Smooth muscle cell (in vitro differentiated cells): ENCODE measurements around the gene OCRL. TPM values are rescaled to one million over a fixed set of nuclear protein-coding genes. Genes with fewer than 3 reads are reported as not detected.
"Not testable (repeated sequence)": the region's sequence is repeated elsewhere in the genome, so short reads cannot be mapped to it uniquely, and the experiment has no call there.

Experiments
- DNase-seq: peaks from one replicate; lab custom pipeline; 2025; ENCODE audit not compliant: unreplicated experiment; lab: John Stamatoyannopoulos, UW
- H2AFZ ChIP-seq: fragments of 200-600 bp; sonication (generic); 2 replicates; pipeline ENCODE4 v1.6.0; 2016; ENCODE audit warnings: antibody characterized with exemption, low read depth, mild to moderate bottlenecking
- H3F3A ChIP-seq: fragments of 200-600 bp; sonication (generic); 2 replicates; pipeline ENCODE4 v1.6.0; 2017; ENCODE audit warnings: antibody characterized with exemption, low read depth
- H3K27ac ChIP-seq: fragments of 200-600 bp; sonication (generic); 2 replicates; pipeline ENCODE4 v1.5.1; 2016; ENCODE audit warnings: low read depth, mild to moderate bottlenecking
- H3K27me3 ChIP-seq: fragments of 200-600 bp; sonication (generic); 2 replicates; pipeline ENCODE4 v1.6.1; 2016; ENCODE audit warnings: low read depth, mild to moderate bottlenecking
- H3K36me3 ChIP-seq: fragments of 200-600 bp; sonication (generic); 2 replicates; pipeline ENCODE4 v1.5.1; 2016; ENCODE audit warnings: low read depth
- H3K4me1 ChIP-seq: fragments of 200-600 bp; sonication (generic); 2 replicates; pipeline ENCODE4 v1.5.1; 2016; ENCODE audit warnings: low read depth
- H3K4me2 ChIP-seq: fragments of 200-600 bp; sonication (generic); 2 replicates; pipeline ENCODE4 v1.6.0; 2016; ENCODE audit warnings: mild to moderate bottlenecking
- H3K4me3 ChIP-seq: fragments of 200-600 bp; sonication (generic); 2 replicates; pipeline ENCODE4 v1.5.1; 2016; ENCODE audit warnings: mild to moderate bottlenecking
- H3K79me2 ChIP-seq: fragments of 200-600 bp; sonication (generic); 2 replicates; pipeline ENCODE4 v1.6.0; 2016; ENCODE audit warnings: low read depth, mild to moderate bottlenecking
- H3K9ac ChIP-seq: fragments of 200-600 bp; sonication (generic); 2 replicates; pipeline ENCODE4 v1.6.0; 2016; ENCODE audit warnings: low read depth
- H3K9me3 ChIP-seq: fragments of 200-600 bp; sonication (generic); replicated peaks from 2 replicates; pipeline ENCODE4 v1.5.1; 2016; ENCODE audit warnings: low read depth
- H4K20me1 ChIP-seq: fragments of 200-600 bp; sonication (generic); 2 replicates; pipeline ENCODE4 v1.6.0; 2016; ENCODE audit warnings: low read depth
- whole genome bisulfite sequencing: methylation state at CpG from one replicate; pipeline ENCODE4 v1.1.7; 2016; ENCODE audit warnings: low lambda C conversion rate; 5-methylcytosine and 5-hydroxymethylcytosine counted together
- polyA plus RNA-seq: library from polyadenylated mRNA; unstranded; fragments of >200 nt; fragmentation: Nextera tagmentation; extraction: Ambion mirVana; gene quantifications from 2 replicates; pipeline ENCODE4 v1.2.1, GENCODE V29; 2016
- total RNA-seq: library from RNA; depleted of rRNA; stranded (reverse); fragments of >200 nt; gene quantifications from 2 replicates; pipeline ENCODE4 v1.2.3, GENCODE V29; 2014
- TF ChIP-seq, protein P1 (sequence below): fragments of 200-600 bp; sonication (generic); IDR thresholded peaks from 2 replicates; pipeline ENCODE4 v1.5.1; 2017; ENCODE audit warnings: borderline replicate concordance, mild to moderate bottlenecking, antibody characterized with exemption; ENCODE audit not compliant: insufficient read depth, poor library complexity, severe bottlenecking

The OCRL gene
- total and polyA plus RNA-seq, 2 experiments from 2014 or later: 8.7 to 26.2 TPM

GRCh38 chrX:129556806-129557315 is 16.8 kb downstream of the OCRL start:
- Histone ChIP-seq H3K9me3 (no peaks in the 10 kb centered on the region), H2AFZ (no peak overlapping the region), H3K4me2 (no peak overlapping the region), H3K4me1 (no peaks in the 10 kb centered on the region), H3K27ac (no peak overlapping the region), H3K79me2 (no peaks in the 10 kb centered on the region), H3K4me3 (no peak overlapping the region), H3F3A (no peaks in the 10 kb centered on the region), H3K27me3 (no peaks in the 10 kb centered on the region), H3K9ac (no peak overlapping the region), H3K36me3 (peaks cover 5% of the 10 kb centered on the region), H4K20me1 (no peaks in the 10 kb centered on the region)
- TF ChIP-seq, protein P1, sequence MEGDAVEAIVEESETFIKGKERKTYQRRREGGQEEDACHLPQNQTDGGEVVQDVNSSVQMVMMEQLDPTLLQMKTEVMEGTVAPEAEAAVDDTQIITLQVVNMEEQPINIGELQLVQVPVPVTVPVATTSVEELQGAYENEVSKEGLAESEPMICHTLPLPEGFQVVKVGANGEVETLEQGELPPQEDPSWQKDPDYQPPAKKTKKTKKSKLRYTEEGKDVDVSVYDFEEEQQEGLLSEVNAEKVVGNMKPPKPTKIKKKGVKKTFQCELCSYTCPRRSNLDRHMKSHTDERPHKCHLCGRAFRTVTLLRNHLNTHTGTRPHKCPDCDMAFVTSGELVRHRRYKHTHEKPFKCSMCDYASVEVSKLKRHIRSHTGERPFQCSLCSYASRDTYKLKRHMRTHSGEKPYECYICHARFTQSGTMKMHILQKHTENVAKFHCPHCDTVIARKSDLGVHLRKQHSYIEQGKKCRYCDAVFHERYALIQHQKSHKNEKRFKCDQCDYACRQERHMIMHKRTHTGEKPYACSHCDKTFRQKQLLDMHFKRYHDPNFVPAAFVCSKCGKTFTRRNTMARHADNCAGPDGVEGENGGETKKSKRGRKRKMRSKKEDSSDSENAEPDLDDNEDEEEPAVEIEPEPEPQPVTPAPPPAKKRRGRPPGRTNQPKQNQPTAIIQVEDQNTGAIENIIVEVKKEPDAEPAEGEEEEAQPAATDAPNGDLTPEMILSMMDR: no peak
- 90% methylated on average over 5 of the region's 5 CpGs for WGBS
- DNase-seq: no peak

DNA sequence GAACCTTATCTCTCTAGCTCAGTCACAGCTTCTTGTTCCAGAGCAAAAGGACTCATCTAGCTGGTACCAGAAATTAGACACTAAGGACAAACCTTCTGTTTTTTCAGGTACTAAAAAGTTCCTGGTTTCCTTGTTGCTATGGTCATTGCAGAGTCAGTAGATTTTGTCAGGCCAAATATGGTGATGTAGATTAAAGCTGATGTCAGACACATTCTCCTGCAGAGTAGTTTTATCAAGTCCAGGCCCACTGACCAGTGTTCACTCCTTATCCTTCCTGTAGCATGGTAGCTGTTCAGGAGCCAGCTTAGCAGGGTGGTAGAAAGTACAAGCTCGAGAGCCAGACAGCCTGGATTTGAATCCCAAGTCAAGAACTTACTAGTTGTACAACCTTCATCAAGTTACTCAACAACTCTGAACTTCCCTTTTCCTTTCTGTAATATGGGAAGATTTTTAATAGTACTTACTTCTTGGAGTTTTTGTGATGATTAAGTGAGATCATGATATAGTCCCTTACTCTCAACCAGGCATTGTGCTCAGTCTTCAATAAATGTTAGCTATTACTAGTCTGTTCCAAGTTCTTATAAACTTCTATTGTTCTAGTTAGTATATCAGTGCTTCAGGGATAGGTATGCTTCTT is 17.9 kb downstream of the OCRL start:
- Histone ChIP-seq H4K20me1 (no peaks in the 10 kb centered on the region), H3K4me1 (no peaks in the 10 kb centered on the region), H3K79me2 (no peaks in the 10 kb centered on the region), H3K27me3 (no peaks in the 10 kb centered on the region), H3K36me3 (peaks cover 10% of the 10 kb centered on the region), H3K9ac (no peak overlapping the region), H3K27ac (peak overlapping the region; percentile 44), H3K9me3 (no peaks in the 10 kb centered on the region), H3K4me2 (no peak overlapping the region), H2AFZ (no peak overlapping the region), H3F3A (no peaks in the 10 kb centered on the region), H3K4me3 (no peak overlapping the region)
- TF ChIP-seq, protein P1: no peak
- WGBS: 47% methylated on average over 1 of the region's 1 CpG
- no peak for DNase-seq

GRCh38 chrX:129559783-129560182 is 19.7 kb downstream of the OCRL start:
- Histone ChIP-seq H3K9me3 (no peaks in the 10 kb centered on the region), H4K20me1 (no peaks in the 10 kb centered on the region), H3K4me2 (no peak overlapping the region), H3K27ac (no peak overlapping the region), H3K36me3 (peaks cover 16% of the 10 kb centered on the region), H3K79me2 (no peaks in the 10 kb centered on the region), H3K4me1 (no peaks in the 10 kb centered on the region), H3F3A (no peaks in the 10 kb centered on the region), H3K9ac (no peak overlapping the region), H2AFZ (no peak overlapping the region), H3K4me3 (no peak overlapping the region), H3K27me3 (no peaks in the 10 kb centered on the region)
- TF ChIP-seq, protein P1: no peak
- 82% methylated on average over 1 of the region's 1 CpG for whole genome bisulfite sequencing
- no peak for DNase-seq

DNA sequence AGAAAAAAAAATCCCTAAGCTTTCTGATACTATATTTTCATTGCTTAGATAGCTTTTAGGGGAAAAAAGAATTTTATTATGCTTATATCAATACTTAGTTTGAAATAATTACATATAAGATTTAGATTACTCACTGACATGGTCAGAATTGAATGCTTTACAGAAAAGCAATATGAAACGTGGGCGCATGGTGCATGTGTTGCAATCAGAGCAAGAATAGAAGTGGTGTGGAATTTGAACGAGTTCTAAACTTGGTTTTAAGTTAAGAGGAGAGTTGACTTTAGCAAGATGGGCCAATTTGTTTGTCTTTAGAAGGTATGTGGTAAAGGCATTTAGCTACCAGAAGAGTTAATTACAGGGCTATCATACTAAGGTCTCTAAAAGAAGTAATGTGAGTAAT is 21.4 kb downstream of the OCRL start:
- WGBS: 81% methylated on average over 3 of the region's 3 CpGs
- Histone ChIP-seq H3K4me1 (no peaks in the 10 kb centered on the region), H3K27ac (no peak overlapping the region), H3K9me3 (no peaks in the 10 kb centered on the region), H2AFZ (no peak overlapping the region), H3K4me3 (no peak overlapping the region), H3K4me2 (no peak overlapping the region), H3K27me3 (no peaks in the 10 kb centered on the region), H3K36me3 (peaks cover 16% of the 10 kb centered on the region), H3K79me2 (no peaks in the 10 kb centered on the region), H3F3A (no peaks in the 10 kb centered on the region), H3K9ac (no peak overlapping the region), H4K20me1 (no peaks in the 10 kb centered on the region)
- TF ChIP-seq, protein P1: no peak
- no peak for DNase-seq

DNA sequence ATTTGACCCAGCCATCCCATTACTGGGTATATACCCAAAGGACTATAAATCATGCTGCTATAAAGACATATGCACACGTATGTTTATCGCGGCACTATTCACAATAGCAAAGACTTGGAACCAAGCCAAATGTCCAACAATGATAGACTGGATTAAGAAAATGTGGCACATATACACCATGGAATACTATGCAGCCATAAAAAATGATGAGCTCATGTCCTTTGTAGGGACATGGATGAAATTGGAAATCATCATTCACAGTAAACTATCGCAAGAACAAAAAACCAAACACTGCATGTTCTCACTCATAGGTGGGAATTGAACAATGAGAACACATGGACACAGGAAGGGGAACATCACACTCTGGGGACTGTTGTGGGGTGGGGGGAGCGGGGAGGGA is 24.3 kb downstream of the OCRL start:
- H2AFZ ChIP-seq, H4K20me1 ChIP-seq, H3K79me2 ChIP-seq, H3K9me3 ChIP-seq, H3K27ac ChIP-seq, H3F3A ChIP-seq, H3K4me2 ChIP-seq, H3K4me1 ChIP-seq, H3K9ac ChIP-seq, DNase-seq, H3K4me3 ChIP-seq, H3K27me3 ChIP-seq: not testable (repeated sequence)
- peaks cover 10% of the 10 kb centered on the region for H3K36me3 ChIP-seq
- 93% methylated on average over 5 of the region's 5 CpGs for WGBS
